ENCODE data around the gene CDKN1C.

Gene CDKN1C

DNA sequence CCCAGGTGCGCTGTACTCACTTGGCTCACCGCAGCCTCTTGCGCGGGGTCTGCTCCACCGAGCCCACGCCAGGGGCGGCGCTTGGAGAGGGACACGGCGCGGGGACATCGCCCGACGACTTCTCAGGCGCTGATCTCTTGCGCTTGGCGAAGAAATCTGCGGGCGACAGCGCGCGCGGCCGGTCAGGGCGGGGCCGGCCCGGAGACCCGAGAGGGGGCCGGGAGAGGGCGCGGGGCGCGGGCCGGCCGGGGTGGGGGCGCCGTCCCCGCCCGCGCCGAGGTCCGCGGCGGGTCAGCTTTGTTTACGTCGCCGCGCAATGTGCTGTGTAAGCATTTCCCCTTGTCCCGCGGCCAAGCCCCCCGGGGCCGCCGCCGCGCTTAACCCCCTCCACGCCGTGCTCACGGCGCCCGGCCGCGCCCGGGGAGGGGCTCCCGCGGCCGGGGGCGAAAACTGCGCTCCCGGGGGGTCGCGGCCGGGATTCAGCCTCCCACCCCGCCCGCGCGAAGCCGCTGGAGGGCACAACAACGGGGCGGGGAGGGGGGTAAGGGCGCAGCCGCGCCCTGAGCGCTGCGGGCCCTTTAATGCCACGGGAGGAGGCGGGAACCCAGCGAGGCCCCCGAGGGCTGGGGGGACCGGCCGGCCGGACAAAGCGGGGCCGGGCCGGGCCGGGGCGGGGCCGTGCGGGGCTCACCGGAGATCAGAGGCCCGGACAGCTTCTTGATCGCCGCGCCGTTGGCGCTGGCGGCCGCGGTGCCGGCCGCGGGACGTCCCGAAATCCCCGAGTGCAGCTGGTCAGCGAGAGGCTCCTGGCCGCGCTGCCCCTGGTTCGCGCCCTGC, 1.4 kb downstream of the CDKN1C start:
- FAIRE-seq (no peak), DNase-seq (ENCODE audit: insufficient read length) (no peak)
- TF ChIP-seq TAF1 (IDR thresholded peaks at IDR 0.05; ENCODE audit: borderline replicate concordance, low read depth, low read length) (no peak), POLR2AphosphoS5 (IDR thresholded peaks at IDR 0.05; ENCODE audit: low read depth, low read length) (no peak), POLR2A (IDR thresholded peaks at IDR 0.05; ENCODE audit: low read depth, low read length) (no peak)

DNA sequence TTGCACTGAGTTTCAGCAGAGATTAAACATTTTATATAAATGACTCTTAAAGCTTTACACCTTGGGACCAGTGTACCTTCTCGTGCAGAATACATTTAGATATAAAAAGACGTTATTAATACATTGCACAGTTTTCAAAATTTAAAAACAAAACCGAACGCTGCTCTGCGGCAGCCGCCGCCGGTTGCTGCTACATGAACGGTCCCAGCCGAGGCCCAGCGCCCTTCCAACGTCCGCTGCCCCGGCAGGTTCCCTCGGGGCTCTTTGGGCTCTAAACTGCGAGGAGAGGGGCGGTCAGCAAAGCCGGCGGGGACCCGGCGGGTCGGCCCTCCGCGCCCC, 2.0 kb downstream of the CDKN1C start:
- no peak for DNase-seq (ENCODE audit: insufficient read length)
- TF ChIP-seq TAF1 (IDR thresholded peaks at IDR 0.05; ENCODE audit: borderline replicate concordance, low read depth, low read length) (no peak), POLR2AphosphoS5 (IDR thresholded peaks at IDR 0.05; ENCODE audit: low read depth, low read length) (no peak), POLR2A (IDR thresholded peaks at IDR 0.05; ENCODE audit: low read depth, low read length) (no peak)
- no peak for FAIRE-seq

DNA sequence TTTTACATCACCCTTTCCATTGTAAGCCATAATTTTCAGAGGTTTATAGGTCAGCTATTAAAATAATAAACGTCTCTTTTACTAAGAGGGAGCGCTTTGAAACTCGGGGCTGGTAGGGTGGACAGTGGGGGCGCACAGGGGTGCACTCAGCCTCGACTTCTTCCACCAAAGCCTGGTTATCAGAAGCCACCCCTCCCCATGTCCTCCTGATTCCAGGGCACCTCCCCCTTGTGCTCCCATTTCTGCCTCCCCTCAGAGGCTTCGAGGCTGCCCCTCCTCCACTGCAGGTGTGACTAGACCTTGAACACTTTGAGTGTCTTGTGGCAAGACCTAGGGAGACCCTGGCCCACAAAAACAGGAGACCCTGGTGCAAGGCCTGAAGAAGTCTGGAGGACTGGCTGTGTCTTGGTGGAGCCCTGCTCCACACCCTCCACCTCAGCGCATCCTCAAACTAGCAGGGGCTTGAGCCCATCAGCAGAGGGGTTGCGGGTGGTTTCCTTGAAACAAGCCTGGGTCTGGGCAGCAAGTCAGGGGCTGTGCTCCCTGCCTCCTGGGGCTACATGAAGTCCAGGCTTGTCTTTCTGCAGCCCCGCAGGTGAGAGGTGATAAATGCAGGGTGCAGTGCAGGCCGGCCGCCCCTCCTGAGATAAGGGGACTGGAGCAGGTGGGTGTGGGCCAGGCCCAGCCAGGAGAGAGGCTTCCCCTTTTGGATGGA, 3.0 kb downstream of the CDKN1C start:
- TF ChIP-seq TAF1 (IDR thresholded peaks at IDR 0.05; ENCODE audit: borderline replicate concordance, low read depth, low read length) (no peak), POLR2AphosphoS5 (IDR thresholded peaks at IDR 0.05; ENCODE audit: low read depth, low read length) (no peak), POLR2A (IDR thresholded peaks at IDR 0.05; ENCODE audit: low read depth, low read length) (no peak)
- no peak for DNase-seq (ENCODE audit: insufficient read length)
- no peak for FAIRE-seq

DNA sequence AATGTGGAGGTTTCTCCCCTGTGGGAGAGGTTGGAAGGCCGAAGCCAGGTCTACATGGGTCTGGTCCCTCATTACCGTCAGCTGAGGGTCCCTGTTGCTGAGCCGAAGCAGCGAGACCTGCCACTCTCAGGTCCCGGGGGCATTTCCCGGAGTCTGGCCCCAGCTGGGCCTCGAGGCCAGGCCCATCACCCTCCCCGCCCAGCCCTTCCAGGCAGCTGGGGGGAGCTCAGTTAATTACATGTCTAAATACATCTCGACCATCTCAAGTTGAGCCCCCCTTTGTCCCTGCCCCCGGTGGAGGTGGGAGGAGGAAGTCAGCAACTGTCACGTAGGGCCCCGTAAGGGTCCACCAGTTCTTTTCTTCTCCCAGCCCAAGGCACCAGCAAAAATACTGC, 3.6 kb downstream of the CDKN1C start:
- FAIRE-seq (no peak), DNase-seq (ENCODE audit: insufficient read length) (no peak)
- TF ChIP-seq POLR2AphosphoS5 (IDR thresholded peaks at IDR 0.05; ENCODE audit: low read depth, low read length) (no peak), POLR2A (IDR thresholded peaks at IDR 0.05; ENCODE audit: low read depth, low read length) (no peak), TAF1 (IDR thresholded peaks at IDR 0.05; ENCODE audit: borderline replicate concordance, low read depth, low read length) (no peak)

DNA sequence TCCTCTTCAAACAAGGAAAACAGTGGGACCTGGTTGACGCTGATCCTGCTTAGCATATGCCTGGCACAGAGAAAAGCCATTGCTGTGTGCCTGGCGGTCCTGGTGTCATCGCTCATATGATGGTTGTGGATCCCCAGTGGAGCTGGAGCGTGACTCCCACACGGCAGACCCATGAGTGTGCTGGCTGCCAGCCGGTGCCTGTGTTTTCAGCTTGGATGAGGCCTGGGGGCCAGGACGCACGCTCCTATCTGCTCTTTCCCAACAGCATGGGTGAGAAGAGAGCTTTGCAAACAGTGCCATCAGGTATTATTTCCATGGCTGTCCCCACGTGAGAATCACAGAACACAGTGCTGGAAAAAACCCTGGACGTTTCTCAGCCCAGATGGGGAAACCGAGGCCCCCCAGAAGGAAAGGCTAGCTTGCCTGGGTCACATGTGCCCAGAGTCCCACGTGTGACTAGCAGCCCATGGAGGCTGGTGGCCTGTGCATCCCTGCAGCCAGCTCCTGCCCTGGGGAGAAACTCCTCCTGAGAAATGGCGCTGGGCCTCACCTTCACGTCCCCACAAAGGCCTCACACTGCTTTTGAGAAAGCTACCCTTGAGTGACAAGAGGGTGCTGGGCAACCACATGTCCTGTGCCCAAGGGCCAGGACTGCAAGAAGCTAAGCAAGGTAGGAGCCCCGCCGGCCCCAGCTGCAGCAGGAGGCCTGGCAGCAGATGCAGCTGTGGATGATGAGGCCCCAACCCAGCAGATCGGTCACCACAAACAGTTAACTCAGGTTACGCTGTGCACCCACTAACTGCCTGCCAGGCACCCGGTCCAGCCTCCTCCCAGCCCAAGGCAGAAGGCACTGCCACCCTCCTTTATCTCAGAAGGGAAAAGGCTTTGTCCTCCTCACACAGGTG, 4.2 kb downstream of the CDKN1C start:
- no peak for TF ChIP-seq POLR2A (IDR thresholded peaks at IDR 0.05; ENCODE audit: low read depth, low read length)
- TF ChIP-seq POLR2AphosphoS5 (IDR thresholded peaks at IDR 0.05; ENCODE audit: low read depth, low read length) = no peak
- TF ChIP-seq TAF1 (IDR thresholded peaks at IDR 0.05; ENCODE audit: borderline replicate concordance, low read depth, low read length) = no peak
- FAIRE-seq = no peak
- no peak for DNase-seq (ENCODE audit: insufficient read length)

DNA sequence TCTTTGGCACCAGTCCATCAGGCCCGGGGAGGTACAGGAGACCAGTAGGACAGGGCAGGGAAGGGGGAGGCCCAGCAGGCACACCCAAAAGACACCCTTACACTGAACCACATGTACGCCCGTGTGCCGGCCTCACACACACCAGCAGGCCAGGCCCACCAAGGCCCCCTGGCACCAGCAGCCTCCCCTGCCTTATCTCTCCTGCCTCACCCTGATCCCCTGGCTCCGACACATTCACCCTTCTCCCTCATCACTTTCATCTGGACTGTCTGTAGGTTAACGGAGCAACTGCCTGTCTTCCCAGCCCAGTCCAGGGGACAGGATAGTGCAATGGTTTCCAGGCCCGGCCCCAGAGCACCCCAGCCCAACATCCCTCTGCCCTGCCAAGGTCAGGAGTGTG, 4.9 kb downstream of the CDKN1C start:
- TF ChIP-seq TAF1 (IDR thresholded peaks at IDR 0.05; ENCODE audit: borderline replicate concordance, low read depth, low read length) (no peak), POLR2A (IDR thresholded peaks at IDR 0.05; ENCODE audit: low read depth, low read length) (no peak)
- no peak for DNase-seq (ENCODE audit: insufficient read length)
- no peak for FAIRE-seq

DNA sequence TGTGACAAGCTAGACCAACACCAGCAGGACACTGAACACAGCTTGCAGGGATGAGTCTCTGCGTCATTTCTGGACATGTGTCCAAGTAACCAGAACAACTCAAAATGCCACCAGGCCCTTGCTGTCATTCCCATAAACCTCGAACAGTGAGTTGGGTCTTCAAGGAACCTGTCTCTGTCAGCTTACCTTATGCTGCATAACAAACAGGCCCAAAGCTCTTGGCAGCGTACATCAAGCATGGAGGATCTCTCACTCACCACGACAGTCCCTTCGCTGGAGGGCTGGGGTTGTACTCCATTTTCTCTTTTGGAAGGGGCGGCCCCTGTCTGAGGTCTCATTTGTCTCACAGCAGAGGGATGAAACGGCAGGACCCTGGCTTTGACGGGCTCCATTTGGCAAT, 6.8 kb downstream of the CDKN1C start:
- TF ChIP-seq POLR2AphosphoS5 (IDR thresholded peaks at IDR 0.05; ENCODE audit: low read depth, low read length) (no peak), TAF1 (IDR thresholded peaks at IDR 0.05; ENCODE audit: borderline replicate concordance, low read depth, low read length) (no peak), POLR2A (IDR thresholded peaks at IDR 0.05; ENCODE audit: low read depth, low read length) (no peak)
- DNase-seq (ENCODE audit: insufficient read length) (no peak), FAIRE-seq (no peak)

DNA sequence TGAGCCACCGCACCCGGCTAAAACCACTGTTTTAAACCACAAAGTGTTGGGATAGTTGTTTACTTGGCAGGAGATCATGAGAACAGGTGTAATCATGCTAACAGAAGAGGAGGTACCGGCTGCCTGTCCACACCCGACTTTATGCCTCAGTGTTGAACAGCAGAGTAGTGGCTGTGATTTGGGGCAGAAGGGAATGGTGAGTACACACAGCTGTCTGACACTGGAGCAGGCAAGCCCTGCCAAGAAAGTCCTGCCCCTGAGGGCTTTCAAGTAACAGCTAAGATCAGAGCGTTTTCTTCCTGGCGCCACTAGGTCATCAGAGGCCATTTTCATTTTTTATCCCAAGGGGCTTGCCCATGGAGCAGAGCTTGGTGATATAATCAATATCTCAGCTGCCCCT, 8.1 kb downstream of the CDKN1C start:
- FAIRE-seq (no peak), DNase-seq (ENCODE audit: insufficient read length) (no peak)
- TF ChIP-seq TAF1 (IDR thresholded peaks at IDR 0.05; ENCODE audit: borderline replicate concordance, low read depth, low read length) (no peak), POLR2AphosphoS5 (IDR thresholded peaks at IDR 0.05; ENCODE audit: low read depth, low read length) (no peak), POLR2A (IDR thresholded peaks at IDR 0.05; ENCODE audit: low read depth, low read length) (no peak)

DNA sequence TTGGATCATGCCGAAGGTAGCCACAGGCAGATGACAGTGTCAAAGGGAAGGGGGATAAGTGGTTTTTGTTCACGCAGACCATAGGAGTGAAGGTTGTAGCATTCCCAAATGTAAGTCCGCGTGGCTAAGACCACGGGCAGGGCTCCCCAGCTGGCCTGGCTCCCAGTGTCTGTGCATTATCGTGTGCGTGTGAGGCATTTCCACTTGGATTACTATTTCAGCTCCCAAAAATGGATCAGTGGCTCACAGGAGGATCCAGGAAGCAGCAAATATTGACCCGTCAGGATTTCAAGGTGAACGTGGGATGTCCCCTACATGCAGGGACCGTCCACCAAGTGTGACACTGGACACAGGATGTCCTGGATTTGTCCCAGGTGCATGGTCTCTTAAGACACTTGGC, 10.6 kb downstream of the CDKN1C start:
- DNase-seq (ENCODE audit: insufficient read length) = no peak
- FAIRE-seq = no peak
- TF ChIP-seq POLR2AphosphoS5 (IDR thresholded peaks at IDR 0.05; ENCODE audit: low read depth, low read length) (no peak), TAF1 (IDR thresholded peaks at IDR 0.05; ENCODE audit: borderline replicate concordance, low read depth, low read length) (no peak), POLR2A (IDR thresholded peaks at IDR 0.05; ENCODE audit: low read depth, low read length) (no peak)

DNA sequence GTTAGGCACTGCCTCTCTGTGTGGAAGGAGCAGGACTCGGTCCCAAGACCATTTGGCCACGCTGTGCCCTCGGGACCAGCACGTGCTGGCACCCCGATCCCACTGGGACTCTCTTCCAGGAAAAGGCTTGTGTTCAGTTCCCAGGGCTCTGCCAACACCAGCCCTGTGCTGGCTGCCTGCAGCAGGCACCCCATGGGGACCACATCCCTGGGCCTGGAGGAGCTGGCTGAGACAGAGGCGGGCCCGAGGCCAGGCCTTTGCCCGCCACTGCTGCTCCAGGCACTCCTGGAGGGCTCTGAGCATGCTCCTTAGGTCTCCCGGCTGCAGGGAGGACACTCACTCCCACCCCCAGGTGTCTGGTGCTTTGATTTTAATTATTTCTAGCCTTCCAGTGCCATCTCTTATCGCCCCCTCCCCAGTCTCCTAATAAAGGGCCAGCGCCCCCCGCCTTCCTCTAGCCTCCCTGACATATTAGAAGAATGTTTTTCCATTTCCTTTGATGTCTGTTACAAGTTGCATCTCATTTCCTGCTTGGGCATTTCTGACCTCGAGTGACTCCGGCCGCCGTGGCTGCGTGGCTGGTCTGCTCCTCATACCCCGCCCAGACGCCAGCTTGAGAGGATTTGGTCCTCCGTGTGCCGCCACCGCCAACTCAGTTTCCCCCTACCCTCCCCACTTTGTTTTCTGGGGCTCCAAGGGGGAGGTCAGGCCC, 14.4 kb downstream of the CDKN1C start:
- no peak for TF ChIP-seq TAF1 (IDR thresholded peaks at IDR 0.05; ENCODE audit: borderline replicate concordance, low read depth, low read length)
- TF ChIP-seq POLR2AphosphoS5 (IDR thresholded peaks at IDR 0.05; ENCODE audit: low read depth, low read length) = no peak
- DNase-seq (ENCODE audit: insufficient read length) (no peak), FAIRE-seq (no peak)

DNA sequence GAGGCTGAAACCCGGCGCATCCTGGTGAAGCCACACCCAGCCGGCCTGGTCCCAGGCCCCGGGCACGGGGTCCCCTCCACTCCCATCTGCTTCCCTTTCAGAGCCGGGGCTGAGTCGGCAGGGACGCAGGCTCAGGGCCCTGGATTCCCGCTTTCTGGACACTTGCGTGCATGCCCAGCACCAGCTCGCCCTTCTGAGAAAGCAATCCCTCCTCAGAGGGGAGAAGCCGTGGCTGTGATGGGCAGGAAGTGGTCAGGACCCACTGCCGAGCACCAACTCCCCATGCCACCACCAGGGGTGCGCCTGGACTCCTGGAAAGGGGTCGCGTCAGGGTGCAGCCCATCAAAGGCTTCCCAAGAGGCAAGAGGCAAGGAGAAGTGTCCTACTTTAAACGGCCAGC, 15.1 kb downstream of the CDKN1C start:
- TF ChIP-seq TAF1 (IDR thresholded peaks at IDR 0.05; ENCODE audit: borderline replicate concordance, low read depth, low read length) = no peak
- no peak for TF ChIP-seq POLR2AphosphoS5 (IDR thresholded peaks at IDR 0.05; ENCODE audit: low read depth, low read length)
- TF ChIP-seq POLR2A (IDR thresholded peaks at IDR 0.05; ENCODE audit: low read depth, low read length) = no peak
- FAIRE-seq (no peak), DNase-seq (ENCODE audit: insufficient read length) (no peak)
